GM12872 (cell line): ENCODE results near the gene TBCB.

Experiments used
- TF ChIP-seq, protein P1 (sequence below): IDR thresholded peaks from 3 replicates; pipeline ENCODE4 v1.5.1; 2011; ENCODE audit warnings: low read depth, mild to moderate bottlenecking, low read length, moderate library complexity; ENCODE audit not compliant: insufficient read depth

TBCB gene

DNA sequence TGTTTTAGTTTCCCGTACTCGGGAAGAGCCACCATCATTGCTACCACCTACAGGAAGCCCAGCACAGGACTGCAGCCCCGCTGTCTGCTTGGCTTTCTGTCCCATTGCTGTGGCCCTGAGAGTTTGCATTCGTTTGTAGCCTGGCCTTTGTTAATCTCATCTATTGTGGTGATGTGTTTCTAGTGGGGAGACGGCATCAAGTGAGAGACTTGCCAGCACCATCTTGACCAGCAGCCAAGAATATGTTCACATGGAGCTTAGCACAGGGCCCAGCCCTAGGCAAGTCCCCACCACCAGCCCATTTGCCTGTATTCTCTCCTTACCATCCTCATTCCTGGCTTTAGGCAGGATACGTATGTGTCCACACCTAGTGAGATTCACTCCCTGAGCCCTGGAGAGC, 21.6 kb upstream of the TBCB start:
- TF ChIP-seq, protein P1, sequence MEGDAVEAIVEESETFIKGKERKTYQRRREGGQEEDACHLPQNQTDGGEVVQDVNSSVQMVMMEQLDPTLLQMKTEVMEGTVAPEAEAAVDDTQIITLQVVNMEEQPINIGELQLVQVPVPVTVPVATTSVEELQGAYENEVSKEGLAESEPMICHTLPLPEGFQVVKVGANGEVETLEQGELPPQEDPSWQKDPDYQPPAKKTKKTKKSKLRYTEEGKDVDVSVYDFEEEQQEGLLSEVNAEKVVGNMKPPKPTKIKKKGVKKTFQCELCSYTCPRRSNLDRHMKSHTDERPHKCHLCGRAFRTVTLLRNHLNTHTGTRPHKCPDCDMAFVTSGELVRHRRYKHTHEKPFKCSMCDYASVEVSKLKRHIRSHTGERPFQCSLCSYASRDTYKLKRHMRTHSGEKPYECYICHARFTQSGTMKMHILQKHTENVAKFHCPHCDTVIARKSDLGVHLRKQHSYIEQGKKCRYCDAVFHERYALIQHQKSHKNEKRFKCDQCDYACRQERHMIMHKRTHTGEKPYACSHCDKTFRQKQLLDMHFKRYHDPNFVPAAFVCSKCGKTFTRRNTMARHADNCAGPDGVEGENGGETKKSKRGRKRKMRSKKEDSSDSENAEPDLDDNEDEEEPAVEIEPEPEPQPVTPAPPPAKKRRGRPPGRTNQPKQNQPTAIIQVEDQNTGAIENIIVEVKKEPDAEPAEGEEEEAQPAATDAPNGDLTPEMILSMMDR = no peak

DNA sequence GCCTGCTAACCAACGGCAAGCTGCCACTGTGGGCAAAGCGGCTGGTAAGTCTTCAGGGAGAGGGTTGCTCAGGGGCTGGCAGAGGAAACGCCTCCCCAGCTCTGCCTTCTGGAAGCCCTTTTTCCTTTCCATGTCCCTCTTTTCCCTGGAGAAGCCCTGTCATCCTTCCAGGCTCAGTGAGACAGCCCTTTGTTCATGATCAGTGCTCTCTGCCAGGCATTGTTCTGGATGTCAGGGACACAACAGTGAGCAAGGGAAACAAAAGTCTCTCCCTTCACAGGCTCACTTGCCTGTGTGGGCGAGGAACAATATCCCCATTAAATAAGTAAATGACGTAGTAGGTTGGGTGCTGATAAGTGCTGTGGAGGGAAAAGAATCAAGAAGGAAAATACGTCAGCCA, 18.2 kb upstream of the TBCB start:
- TF ChIP-seq, protein P1 = no peak

DNA sequence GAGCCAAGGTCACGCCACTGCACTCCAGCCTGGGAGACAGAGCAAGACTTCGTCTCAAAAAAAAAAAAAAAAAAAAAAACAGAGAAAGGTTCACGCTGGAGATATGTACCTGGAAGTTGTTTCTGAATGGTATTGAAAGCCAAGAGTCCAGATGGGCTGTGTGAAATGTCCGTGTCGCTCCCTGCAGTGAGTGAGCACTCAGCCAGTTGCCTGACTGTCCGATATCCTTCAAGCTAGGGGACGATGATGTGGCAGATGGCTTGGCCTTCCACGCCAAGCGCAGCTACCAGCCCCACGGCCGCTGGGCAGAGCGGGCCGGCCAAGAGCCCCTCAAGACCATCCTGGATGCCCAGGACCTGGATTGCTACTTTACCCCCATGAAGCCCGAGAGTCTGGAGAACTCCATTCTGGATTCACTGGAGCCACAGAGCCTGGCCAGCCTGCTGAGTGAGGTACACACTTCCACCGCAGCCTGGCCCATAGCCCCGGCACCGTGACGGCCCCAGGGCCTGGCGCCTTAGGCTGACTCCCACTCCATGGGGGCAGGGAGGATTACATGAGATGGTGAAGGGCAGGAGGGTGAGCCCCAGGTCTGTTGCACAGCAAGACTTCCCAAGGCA, 16.0 kb upstream of the TBCB start:
- TF ChIP-seq, protein P1 = no peak

DNA sequence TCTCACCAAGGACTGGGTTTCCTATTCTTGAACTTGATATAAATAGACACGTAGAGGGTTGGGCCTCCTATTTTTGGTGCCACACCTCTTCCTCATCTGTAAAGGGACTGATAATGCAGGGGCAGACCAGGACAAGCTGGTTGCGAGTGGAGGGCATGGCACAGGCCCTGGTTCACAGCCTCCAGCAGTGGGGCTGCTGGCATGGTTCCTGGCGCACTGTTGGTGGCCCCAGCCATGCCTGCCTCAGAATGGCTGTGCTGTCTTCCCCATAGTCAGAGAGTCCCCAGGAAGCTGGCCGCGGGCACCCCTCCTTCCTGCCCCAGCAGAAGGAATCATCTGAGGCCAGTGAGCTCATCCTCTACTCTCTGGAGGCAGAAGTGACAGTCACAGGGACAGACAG, 14.8 kb upstream of the TBCB start:
- TF ChIP-seq, protein P1 = no peak

DNA sequence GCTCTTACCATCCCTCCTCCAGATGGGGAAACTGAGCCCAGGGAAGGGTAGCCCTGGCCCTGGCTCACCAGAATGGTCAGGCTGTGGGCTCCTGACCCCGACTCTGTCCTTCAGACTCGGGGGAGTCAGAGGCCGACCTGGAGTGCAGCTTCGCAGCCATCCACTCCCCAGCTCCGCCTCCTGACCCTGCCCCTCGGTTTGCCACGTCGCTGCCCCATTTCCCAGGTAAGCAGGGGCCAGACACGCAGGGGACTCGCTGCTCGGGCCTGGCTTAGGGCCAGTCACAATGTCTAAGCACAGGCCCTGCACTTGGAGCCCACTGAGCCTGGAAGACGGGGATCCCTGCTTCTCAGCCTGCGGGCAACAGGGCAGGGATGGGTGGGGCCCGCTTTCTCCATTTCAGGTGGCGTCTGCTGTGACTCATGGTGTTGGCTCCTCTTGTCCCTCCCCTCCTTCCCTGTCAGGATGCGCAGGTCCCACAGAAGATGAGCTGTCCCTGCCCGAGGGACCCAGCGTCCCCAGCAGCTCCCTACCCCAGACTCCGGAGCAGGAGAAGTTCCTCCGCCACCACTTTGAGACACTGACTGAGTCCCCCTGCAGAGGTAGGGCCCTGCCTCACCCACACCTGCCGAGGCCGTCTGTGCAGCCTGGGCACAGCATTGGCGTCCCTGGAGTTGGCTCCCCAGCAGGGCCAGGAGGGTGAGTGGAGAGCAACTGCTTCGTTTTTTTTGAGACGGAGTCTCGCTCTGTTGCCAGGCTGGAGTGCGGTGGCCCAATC, 13.5 kb upstream of the TBCB start:
- TF ChIP-seq, protein P1 = no peak

DNA sequence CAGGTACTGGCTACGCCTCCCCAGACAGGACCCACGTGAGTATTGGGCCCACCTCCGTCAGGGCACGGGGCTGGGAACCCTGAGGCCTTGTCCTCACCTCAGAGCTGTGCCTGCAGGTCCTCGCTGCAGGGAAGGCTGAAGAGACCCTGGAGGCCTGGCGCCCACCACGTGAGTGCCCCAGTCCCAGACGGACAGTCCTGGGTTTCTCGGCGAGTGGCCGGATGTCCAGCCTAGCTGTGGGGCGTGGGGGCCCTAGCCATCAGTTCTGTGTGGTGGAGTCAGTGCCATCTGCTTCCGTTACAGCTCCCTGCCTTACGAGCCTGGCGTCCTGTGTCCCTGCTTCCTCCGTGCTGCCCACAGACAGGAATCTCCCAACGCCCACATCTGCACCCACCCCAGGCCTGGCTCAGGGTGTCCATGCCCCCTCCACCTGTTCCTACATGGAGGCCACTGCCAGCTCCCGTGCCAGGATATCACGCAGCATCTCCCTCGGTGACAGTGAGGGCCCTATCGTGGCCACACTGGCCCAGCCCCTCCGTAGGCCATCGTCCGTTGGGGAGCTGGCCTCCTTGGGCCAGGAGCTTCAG, 12.1 kb upstream of the TBCB start:
- TF ChIP-seq, protein P1 = no peak

DNA sequence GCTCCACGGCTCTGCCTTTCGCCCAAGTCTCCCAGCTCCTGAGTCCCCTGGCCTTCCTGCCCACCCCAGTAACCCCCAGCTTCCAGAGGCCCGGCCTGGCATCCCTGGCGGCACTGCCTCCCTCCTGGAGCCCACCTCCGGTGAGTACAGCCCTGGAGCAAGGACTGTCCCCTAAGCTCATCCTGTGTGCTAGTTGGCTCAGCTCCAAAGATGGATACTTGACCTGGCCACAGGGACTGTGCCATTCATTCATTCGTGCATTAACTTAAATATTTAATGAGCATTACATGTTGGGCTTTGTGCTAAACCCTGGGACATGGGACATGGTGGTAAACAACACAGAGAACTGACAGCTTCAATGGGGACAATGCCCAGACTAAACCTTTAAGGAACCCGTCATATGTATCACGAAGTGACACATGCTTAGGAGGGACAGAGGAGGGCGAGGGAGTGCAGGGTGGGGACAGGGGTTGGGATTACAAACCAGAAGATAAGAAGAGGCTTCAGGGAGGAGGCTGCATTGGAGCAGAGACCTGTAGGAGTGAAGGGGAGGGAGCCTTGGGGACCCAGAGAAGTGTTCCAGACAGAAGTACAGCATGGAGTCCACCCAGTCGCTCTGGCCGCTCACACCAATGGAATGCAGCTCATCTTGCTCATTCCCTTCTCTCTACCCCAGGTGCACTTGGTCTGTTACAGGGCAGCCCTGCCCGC, 11.3 kb upstream of the TBCB start:
- TF ChIP-seq, protein P1 = no peak
